ENCODE results near the gene M6PR.
"Not testable (repeated sequence)": the region's sequence is repeated elsewhere in the genome, so short reads cannot be mapped to it uniquely, and the experiment has no call there.

Gene M6PR

GRCh38 chr12:8950702-8951478, 1.4 kb upstream of the M6PR start:
- no peak for DNase-seq (ENCODE audit: low spot score)

GRCh38 chr12:8950221-8950527, 729 bp upstream of the M6PR start:
- no peak for DNase-seq (ENCODE audit: low spot score)

DNA sequence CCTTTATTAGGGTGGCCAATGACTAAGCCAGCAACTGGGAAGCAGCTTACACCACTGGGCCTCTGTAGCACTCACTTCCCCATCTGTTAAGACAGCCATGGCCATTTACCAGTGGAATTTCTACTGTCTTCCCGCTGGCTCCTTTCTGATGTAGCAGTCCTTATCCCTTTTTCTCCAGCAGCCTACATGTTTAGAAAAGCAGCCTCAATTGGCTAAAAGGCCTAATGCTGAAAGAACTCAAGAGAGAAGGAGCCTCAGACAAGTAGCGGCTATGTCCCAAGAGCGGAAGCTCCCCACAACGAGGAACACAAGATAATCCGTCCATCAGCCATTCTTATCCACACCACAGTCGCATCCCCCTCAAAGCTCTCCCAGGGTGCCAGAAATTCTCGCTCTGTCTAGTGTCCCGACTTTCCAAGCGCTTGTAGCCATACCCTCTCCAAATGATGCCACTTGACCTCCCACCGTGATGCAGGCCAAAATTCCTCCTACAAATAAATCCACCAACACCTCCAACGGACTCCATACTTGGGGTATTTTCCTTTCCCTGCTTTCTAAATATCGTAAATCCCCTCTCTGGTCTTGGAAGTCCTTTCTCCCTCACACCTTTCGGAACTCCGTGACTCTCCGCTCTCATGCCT, 624 bp downstream of the M6PR start:
- DNase-seq (ENCODE audit: low spot score): peak; percentile 47

DNA sequence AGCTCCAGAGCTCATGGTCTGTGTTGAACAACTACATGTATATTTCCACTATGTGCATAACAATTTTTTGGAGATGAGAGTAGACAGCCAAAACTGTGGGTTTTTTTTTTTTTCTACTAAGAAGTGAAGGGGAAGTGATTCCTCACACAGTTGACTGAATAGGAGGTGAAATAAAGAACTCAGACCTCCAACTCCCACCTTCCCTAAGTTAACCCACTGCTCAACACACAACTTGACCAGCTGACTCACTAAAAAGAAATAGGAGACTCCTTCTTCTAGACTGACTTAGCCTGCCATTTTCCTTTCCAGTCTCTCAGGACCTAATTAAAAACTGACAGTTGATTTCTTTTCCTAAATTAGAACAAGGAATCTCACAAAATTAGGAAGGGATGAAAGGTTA, 1.7 kb downstream of the M6PR start:
- DNase-seq (ENCODE audit: low spot score): no peak

DNA sequence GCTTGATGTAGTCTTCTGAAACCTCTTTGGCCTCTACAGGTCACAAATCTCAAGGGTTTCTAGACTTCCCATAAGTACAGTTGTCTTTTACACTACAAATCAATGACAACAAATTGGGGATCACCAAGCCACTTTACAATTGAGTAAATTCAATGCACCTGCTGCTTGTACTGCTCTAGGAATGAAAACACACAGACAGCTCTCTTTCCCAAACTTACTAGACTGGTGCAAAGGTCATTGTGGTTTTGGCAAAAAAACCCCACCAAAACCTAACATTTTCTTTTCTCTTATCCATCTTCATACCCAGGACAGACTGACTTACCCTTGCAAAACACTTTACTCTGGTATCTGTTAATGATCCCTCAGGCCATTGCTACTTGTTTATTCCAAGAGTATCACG, 2.7 kb downstream of the M6PR start:
- no peak for DNase-seq (ENCODE audit: low spot score)

GRCh38 chr12:8943565-8944186, 5.8 kb downstream of the M6PR start:
- DNase-seq (ENCODE audit: low spot score): no peak

GRCh38 chr12:8941691-8942478, 7.6 kb downstream of the M6PR start:
- DNase-seq (ENCODE audit: low spot score): no peak

DNA sequence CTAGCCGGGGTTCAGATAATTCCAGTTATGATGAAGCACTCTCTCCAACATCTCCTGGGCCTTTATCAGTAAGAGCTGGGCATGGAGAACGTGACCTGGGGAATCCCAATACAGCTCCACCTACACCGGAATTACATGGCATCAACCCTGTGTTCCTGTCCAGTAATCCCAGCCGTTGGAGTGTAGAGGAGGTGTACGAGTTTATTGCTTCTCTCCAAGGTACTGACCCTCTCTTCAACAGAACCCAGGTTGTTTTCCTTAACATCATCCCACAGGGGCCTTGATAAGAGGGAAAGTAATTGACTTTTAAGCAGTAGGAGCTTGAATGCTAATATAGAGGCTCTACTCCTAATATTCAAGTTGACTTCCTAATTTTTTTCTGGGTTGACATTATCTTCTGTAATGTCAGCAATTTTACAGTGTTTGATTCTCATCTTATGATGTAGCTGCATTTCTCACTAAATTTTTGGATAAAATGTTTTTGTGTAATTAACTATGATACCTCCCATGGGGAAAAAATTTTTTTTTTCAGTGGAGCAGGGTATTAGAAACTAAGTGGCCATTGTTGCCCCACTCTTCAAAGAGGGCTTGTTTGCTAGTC, 11.5 kb downstream of the M6PR start:
- not testable (repeated sequence) for DNase-seq (ENCODE audit: low spot score)

- no peak for DNase-seq (ENCODE audit: low spot score)
These were observed 12.7 kb downstream of the M6PR start for GRCh38 chr12:8936735-8937134.

DNA sequence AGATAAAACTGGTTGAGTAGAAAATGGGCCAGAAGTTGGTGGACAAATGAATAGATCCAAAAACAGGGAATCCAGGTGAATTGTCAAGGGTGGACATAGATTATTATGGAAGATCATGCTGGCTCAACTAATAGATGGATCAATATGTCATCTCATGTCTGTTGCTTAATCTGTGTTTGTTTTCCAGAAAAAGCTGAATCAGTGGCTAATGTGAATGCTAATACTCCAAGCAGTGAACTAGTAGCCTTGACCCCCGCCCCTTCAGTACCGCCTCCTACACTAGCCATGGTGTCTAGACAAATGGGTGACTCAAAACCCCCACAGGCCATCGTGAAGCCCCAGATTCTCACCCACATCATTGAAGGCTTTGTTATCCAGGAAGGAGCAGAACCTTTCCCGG, 15.4 kb downstream of the M6PR start:
- DNase-seq (ENCODE audit: low spot score): not testable (repeated sequence)

- not testable (repeated sequence) for DNase-seq (ENCODE audit: low spot score)
These were observed 17.0 kb downstream of the M6PR start for GRCh38 chr12:8932464-8932863.

DNA sequence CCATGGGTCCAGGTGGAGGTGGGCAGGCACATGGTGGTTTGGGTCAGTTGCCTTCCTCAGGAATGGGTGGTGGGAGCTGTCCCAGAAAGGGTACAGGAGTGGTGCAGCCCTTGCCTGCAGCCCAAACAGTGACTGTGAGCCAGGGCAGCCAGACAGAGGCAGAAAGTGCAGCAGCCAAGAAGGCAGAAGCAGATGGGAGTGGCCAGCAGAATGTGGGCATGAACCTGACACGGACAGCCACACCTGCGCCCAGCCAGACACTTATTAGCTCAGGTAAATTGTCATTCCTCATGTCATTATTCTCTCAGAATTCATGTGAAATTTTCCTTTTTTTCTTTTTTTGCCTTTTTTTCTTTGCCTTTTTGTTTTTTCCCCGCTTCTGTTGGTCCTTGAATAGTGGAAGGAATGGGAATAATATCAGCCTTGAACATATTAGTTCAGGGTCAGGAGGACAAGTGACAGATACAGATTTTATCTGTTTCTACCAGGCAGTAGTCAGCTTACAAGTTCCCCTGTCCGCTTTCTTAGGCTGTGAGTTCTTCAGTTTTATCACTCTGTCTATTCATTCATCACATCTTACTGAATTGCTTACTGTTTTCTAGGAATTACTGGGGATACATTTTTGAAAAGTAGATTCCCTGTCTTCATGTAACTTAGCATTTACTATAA, 18.7 kb downstream of the M6PR start:
- DNase-seq (ENCODE audit: low spot score): not testable (repeated sequence)

- DNase-seq (ENCODE audit: low spot score): no peak
These were observed 26.9 kb downstream of the M6PR start for GRCh38 chr12:8922544-8922943.

DNA sequence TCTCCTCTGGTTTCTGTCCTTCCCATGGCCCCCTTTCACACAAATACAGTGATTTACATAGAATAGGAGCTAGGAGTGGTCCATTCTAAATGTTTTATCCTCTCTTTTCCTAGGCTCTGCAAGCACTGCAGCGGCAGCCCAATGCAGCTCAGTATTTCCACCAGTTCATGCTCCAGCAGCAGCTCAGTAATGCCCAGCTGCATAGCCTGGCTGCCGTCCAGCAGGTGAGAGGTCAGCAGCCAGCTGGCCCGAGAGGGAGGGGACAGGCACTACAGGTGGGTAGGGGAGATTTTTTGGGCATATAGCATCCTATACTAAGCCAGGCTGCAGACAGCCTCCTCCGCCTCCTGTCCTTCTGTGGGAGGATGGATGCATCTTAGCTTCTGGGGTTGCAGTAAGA, 29.8 kb downstream of the M6PR start:
- not testable (repeated sequence) for DNase-seq (ENCODE audit: low spot score)

DNA sequence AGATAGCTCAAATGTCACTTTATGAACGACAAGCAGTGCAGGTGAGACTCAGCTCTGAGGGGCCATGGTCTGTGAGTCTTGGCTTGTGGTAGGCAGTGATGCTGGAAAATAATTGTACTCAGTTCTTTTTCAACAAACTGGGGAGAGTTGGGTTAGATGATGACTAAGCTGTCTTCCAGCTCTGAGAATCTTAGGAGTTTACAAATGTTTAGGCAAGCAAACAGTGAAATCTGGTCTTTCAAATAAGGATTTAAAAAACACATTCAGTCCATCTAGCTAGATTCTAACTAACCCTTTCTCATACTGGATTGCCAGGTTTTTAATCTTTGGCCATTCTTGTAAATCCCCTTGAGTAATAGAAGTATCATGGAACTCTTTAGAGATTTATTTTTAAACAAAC, 31.7 kb downstream of the M6PR start:
- no peak for DNase-seq (ENCODE audit: low spot score)

- no peak for DNase-seq (ENCODE audit: low spot score)
These were observed 32.4 kb downstream of the M6PR start for GRCh38 chr12:8917031-8917430.

DNA sequence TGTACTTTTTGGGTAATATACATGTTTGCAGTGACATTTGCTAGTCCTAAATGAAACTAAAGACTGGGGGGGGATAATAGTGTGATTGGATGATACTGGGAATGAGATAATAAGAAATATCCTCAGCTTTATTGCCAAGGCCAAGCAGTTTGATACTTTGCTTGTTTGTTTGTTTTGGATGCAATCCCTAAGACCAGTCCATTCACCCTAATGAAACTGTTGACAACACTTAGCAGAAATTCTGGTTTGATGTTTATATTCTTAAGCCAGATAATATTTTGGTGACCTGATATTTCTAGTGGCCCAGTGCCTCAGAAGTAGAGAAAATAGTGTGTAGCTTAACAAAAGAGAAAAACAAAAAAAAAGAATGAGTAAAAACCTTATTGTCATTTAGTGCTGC, 33.3 kb downstream of the M6PR start:
- no peak for DNase-seq (ENCODE audit: low spot score)

- DNase-seq (ENCODE audit: low spot score): peak; percentile 62
These were observed 34.5 kb downstream of the M6PR start for GRCh38 chr12:8914716-8915526.

GRCh38 chr12:8914033-8914715, 35.3 kb downstream of the M6PR start, which contains the start of gene PHC1:
Gene PHC1 (plus strand): TSS chr12:8914509. CDS start chr12:8917678, 3,169 bp downstream.
- DNase-seq (ENCODE audit: low spot score): peak; percentile 93

GRCh38 chr12:8913702-8914032, 35.8 kb downstream of the M6PR start:
- DNase-seq (ENCODE audit: low spot score): no peak
